G401 (cell line): Measurements from ENCODE around the gene EMILIN2. TPM values are rescaled to one million over a fixed set of nuclear protein-coding genes. Genes with fewer than 3 reads are reported as not detected.
"Not testable (repeated sequence)": the region's sequence is repeated elsewhere in the genome, so short reads cannot be mapped to it uniquely, and the experiment has no call there.

Source experiments
- DNase-seq: peaks from one replicate; pipeline ENCODE4 v3.0.0-alpha.2; 2015; ENCODE audit warnings: low spot score
- in situ Hi-C: cut with HindIII; loops from 2 replicates; pipeline ENCODE4 v1.10.0; 2016; ENCODE audit warnings: low sequenced_read_pairs, mixed read lengths
- total RNA-seq: library from RNA; depleted of rRNA; stranded (reverse); fragments of >200 nt; shearing (Covaris generic); gene quantifications from 2 replicates; pipeline ENCODE4 v1.2.3, GENCODE V29; 2014

The EMILIN2 gene
- total RNA-seq, 1 experiment from 2014 or later = 0.07 TPM

DNA sequence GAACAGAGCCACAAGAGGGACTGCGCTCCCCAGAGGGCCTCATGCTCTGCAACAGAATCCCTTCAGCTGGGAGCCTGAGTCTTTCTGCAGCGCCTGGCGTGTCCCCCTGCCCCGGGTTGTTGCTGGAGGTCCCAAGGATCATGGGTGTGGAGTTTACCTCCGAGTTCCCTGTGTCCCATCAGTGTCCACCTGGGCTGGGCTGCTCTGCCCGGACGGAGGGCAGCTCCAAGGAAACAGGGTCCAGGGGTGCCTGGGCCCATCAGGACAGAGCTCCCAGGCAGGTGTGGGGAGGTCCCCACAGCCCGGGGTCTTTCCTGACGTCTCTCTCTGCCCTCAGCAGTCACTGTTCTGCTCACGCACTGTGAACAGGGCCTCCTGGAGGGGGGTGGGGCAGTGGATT, 63.5 kb downstream of the EMILIN2 start:
- no peak for DNase-seq
- in situ Hi-C loops = no loop called here

DNA sequence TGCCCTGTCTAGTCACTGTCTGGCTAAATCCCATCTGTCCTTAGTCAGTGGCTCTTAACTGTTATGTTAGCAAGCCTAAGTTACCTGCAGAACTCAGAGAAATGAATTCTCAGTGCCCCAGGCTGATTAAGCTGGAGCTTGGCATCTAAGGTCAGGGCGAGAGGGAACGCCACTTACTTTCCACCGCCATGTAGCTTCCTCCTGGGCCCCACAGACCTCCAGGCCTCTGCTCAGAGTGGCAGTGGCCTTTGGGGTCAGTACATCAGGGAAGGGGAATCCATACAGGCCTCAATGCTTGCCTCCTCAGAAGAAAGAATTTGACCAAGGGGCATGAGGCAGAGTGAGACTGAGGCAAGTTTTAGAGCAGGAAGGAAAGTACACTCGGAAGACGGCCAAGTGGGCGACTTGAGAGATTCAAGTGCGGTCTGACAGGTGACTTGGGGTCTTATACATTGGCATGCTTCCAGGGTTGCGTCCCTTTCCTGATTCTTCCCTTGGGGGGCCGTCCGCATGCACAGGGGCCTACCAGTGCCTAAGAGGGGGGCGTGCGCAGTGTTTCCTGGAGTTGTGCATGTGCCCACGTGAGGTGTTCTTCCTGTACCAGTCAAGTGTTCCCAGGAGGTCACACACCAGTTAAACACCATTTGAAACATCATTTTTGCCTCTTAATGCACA, 64.1 kb downstream of the EMILIN2 start:
- in situ Hi-C loops = no loop called here
- no peak for DNase-seq

DNA sequence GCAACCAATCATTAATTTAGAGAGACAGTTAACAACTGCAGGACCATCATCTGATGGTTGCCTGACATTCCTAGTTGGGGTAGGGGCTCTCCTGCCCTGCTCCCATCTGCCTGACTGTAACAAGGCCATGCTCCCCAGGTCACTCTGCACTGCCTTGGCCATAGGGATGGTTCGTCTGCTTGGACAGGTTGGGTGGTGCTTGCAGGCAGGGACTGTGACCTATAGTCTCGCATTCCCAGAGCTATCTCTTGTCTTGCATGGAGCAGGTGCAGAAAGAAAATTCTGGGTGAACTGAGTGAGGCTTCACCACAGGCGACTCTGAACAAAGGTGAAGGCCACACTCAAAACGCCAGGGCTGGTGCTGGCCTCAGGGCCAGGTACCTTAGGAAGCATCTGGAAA, 64.7 kb downstream of the EMILIN2 start:
- DNase-seq = no peak
- in situ Hi-C loops = no loop called here

DNA sequence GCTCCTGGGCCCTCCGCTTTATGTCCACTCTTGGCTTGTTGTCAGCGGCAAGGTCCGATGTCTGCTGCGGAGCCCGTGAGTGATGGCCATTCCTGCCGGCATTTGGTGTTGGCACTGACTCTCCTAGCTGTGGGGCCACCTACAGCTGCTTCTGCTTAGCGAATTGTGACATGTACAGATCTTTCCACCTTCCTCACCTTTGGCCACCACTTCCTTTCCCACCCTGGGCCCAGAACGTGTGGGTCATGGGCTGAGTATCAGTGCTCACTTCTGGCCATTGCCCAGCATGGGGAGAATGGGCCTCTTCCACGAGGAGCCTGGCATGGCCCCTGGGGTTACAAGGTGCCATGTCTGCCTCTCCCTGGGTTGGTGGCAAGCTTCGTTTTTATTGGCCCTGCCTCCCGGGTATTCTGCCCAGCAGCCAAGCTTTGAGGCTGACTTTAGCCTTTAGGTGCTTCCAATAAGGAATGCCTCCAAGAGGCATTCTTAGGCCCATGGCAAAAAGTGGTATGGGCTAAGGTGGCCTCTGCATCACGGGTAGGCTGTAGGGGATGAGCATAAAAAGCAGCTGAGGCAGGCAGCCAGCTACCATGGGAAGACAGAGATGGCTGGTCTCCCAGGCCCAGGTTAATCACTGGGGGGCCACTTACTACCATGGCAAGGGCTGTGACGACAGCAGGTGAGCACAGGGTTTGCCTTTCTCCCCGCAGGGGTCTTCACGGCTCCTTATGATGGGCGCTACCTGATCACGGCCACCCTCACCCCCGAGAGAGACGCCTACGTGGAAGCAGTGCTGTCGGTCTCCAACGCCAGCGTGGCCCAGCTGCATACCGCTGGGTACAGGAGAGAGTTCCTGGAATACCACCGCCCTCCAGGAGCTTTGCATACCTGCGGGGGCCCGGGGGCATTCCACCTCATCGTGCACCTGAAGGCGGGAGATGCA, 65.8 kb downstream of the EMILIN2 start:
- DNase-seq = no peak
- in situ Hi-C loops = no loop called here

DNA sequence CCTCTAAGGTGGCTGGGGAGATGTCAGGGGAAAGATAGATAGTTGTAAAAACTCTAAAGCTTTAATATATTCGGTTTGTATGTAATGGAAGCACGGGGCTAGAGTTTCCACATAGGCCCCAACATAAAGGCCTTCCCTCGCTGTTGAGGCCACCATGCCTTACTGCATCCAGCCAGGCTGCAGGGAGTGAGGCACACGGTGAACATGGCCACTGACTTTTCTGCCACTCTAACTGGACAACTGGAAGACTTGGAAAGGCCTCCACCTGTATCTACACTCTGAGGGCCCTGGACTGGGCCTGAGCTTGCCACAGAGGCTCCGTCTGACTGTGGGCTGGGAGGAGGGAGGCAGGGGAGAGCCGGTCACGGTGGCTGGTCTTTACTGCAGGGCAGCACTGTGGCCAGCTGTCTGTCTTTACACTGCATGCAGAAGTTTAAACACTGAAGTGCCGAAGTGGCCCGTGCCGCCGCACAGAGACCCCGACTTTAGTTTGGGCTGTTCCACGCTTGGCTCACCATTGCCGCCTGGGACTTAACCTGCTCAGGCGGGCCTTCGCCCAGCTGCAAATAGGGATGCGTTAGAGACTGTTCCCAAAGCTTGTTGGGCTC, 66.7 kb downstream of the EMILIN2 start:
- in situ Hi-C loops = no loop called here
- DNase-seq = no peak

DNA sequence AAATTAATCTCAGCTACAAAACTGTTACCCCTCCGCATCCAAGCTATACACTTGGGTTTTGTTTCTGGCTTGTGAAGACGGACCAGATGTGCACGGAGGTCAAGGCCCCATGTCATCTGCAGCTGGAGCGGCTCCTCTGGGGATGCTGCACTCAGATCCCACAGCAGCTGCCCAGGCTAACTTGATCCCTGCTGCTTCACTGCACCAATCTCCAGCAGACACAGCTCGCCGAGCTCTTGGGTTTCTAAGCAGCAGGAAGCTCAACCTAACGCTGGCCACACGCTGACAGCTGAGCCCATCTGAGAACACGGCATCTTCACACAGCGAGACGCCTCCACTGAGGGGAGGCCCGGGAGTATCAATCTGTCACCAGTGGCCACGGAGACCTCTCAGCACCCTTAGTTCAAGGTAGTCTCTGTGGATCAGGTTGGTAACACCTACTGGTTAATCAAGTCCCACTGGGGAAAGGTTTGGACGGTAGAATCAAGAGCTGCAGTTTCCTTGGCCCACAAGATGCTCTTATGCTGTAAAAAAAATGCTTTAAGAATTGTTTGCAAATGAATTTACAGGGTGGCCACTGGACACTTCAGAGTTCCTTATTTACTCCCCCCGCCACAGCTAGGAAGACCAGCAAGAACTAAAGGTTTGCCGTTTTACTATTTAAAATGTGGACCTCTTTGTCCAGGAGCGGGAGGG, 67.5 kb downstream of the EMILIN2 start:
- in situ Hi-C loops = no loop called here
- DNase-seq = no peak

DNA sequence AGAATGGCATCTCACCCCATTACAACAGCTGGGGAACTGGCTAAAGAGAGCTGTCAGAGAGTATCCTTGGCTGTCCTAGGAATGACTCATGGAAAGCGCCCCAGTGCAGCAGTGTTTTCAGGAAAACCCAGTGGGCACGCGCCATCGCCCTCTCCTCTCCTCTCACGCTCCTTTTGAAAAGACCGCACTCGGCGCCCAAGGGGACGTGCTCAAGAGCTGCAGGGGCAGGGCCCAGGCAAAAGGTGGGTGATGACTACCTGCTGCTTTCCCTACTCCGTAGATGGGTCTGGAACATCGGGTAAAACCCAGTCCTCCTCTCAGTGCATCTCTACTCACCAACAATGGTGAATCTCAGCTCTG, 68.1 kb downstream of the EMILIN2 start:
- in situ Hi-C loops = no loop called here
- DNase-seq = no peak

DNA sequence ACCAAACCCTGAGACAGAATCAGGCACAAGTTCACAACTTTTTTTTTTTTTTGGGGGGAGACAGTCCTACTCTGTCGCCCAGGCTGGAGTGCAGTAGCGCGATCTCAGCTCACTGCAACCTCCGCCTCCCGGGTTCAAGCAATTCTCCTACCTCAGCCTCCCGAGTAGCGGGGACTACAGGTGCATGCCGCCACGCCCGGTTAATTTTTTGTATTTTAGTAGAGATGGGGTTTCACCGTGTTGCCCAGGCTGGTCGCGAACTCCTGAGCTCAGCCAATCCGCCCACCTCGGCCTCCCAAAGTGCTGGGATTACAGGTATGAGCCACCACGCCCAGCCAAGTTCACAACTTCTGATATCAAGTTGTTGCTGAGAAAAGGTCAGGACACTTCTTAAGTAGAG, 68.7 kb downstream of the EMILIN2 start:
- DNase-seq, in situ Hi-C loops: not testable (repeated sequence)

DNA sequence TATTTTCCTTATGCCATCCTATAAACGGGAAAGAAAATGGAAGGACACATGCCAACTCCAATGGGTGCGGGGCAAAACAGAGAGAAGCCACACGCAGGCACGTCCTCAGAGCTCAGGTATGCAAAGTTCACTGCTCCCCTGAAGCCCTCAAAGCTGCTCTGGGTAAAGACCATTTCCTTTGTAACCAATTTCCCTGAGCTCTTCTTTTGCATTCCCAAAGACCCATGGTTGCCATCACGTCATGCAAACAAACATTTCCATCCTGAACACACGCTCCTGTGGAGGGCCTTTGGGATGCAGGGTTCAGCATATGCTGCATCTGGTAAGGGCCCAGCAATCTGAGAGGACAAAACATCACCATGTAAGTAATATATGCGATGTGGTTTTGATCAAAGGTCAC, 69.4 kb downstream of the EMILIN2 start:
- no peak for DNase-seq
- in situ Hi-C loops = no loop called here

DNA sequence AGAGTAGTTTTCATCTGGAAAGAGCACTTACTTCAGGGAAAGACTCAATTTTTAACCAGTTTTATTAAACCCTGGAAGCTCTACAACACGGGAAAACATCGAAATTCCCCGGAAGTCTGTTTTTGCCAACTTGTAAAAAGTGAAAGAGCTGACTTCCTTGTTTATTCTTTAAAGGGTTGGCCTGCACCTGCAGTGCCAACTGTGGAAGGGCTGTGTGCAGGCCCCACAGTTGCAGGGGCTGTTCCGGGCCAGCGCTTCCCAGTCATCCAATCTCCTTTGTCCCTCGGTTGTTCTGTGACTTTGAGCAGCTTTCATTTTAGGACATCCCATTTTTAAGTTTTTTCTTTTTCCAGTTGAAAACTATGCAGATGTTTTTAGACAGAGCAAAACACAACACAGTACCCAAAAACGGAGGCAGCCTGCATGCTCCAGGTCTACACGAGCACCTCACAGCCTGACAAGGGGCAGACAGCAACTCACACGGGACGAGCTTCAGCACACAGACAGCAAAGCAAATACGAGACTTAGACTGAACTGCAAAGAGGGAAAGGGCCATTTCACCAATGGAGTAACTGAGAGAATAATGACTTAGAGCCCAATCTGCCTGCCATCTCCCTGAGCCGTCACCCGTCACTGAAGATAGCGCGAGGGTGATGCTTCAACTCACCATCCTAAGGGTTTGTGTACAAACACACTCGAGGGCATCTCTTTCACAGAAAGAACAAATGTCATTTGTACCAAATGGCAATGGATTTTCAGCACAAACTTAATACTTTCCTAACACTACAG, 70.6 kb downstream of the EMILIN2 start:
- DNase-seq = no peak
- in situ Hi-C loops = no loop called here

DNA sequence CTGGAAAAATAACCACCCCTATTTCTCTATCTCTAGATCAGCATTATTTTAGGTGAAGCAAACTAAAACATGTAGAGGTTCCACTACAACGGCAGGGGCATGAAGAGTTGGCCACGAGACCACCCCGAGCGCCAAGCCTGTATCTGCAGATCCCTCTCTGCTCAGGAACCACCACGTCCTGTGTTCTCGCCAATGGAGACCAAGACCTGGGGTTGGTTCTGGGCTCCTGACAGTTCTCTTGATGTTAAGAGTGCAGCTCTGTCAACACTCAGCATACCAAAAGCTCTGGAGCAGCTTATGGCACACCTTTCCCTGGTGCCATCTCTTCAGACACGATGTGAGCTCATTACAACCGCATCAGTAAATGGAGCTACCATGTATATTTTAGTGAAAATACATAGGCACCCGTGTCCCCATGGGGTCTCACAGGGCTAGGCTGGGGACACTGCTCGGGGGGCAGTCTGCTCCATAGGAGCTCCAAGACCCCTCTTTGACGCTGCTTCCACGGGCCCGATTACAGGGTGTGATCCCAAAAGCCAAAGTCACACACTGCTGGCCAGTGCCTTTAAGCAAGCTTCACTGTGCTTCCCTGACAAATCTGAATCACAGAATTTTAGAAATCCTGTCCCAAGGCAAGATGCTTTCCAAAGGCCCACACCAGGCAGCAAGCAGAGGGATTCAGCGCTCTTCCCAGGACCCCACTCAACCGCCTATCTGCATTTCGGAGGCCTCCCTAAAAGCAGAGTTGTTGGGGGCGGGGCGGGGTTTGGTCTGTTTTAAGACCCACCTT, 72.2 kb downstream of the EMILIN2 start:
- in situ Hi-C loops = no loop called here
- DNase-seq = no peak

DNA sequence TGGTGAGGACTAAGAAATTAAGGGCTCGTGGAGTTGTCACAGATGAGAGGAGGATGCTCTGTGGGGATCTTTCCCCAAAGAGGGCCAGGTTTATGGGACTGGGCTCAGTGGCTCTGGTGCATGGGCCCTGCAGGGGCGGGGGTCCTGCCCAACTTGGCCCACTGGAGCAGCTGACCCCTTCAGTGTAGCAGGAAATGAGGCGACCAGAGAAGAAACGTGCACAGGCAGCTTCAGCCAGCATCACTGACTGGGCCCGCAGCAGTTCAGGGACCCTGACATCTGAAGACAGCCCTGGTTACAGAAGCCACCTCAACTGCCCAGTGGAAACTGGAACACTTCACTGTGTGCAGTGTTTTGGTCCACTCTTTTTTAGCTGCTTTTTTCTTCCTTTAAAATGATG, 72.8 kb downstream of the EMILIN2 start:
- DNase-seq = no peak
- in situ Hi-C loops = no loop called here

DNA sequence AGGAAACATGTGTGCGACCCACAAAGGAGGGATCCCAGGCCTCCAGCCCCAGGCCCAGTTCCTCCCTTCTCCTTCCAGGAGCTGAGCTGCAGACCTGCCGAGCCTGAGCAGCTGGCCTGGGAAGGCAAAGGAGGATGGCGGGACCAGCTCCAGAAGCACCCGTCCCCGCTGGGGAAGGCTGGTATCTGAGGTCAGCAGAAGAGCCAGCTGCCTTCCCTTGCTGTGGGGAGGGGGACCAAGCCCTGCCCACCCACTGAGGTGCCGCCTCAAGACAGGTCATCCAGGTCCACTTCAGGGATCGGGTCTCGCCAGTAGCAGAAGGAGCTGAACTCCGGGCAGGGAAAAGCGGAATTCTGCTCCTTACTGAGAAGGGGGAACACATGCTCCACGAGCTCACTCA, 73.2 kb downstream of the EMILIN2 start:
- DNase-seq = no peak
- in situ Hi-C loops = no loop called here

DNA sequence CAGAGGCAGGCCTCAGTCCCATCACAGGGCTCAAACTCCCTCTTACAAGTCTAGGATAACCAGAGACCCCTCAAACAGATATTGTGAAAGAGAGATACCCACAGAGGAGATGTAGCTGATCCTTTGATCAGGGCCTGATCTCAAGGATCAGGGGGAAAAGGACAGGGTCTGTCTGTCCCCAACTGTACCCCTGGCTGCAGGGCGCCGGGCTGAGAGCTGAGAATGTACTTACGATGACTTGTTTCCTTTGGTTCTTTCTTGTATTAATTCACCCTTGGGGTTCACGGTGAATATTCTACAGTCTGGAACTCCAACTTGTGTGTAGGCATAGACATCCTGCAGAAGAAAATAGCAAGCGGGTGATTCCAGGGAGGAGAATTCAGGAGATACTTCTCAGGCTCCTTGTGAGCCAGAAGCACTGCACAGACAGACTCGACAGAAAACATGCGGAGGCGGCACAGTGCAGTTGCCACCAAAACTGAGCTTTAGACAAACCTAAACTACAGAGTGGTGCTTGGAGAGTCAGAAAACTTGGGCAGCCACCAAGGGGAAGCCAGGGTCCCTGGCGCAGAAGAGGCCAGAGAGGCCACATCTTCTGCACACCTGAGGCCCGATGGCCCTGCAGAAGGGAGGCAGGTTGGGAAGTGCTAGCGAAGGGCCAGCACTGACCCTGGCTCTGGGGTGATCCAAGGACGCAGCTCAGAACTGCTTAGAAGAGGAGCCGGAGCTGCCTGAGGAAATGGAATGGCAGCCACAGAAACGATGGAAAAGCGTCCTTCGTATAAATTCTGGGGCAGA, 73.9 kb downstream of the EMILIN2 start:
- no peak for DNase-seq
- in situ Hi-C loops = no loop called here

DNA sequence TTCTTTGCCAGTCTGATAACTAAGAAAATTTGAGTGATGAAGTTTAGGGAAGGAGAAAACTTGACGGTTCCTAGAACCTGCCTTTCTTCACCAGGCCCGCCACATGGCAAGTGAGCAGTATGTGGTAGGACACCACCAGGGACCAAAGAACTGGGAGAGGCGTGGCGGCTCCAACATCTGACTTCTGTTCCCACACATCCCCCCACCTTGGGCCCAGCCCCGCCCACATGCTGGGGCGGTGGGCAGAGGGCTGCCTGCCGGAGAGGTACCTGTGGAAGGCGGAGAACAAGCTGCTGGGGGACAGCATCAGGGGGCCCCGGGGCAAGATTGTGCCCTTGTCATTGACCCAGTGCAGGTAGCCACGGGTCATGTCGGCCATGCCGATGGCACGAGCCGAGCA, 75.0 kb downstream of the EMILIN2 start:
- DNase-seq = no peak
- in situ Hi-C loops = no loop called here

DNA sequence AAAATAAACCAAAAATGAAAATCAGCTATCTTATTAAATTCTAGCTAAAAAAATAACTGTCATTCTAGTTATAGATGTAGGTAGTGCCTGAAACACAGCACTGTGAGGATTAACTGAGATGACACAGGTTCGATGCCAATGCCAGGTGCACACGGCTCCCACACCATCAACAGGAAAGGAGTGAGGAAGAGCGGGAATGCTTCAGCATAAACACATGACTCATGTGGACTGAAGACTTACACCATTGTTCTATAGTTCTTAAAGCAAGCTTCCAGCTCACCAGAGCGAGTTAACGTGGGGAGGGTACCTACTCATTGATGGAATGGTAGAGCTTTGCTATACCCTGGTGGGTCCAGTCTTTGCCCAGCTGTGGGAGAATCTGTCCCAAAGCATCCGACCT, 76.7 kb downstream of the EMILIN2 start:
- in situ Hi-C loops = no loop called here
- no peak for DNase-seq

DNA sequence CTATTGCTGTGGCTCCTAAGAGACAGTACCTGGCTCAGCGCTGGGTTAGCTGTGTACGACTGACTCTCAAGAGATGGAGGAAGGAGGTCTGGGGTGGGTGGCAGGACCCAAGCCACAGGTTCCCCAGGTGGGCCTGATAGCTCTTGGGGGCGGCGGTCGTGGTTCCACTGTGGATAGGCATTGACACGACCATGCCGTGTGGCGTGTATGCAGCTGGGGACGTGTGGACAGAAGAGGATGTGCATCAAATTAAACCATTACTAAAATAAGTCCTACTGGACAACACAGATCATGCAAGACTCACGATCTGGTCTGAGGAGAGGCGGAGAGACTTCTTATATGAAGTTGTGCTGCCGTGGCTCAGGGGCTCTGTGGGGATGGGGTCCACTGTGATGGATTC, 78.1 kb downstream of the EMILIN2 start:
- in situ Hi-C loops = no loop called here
- no peak for DNase-seq

DNA sequence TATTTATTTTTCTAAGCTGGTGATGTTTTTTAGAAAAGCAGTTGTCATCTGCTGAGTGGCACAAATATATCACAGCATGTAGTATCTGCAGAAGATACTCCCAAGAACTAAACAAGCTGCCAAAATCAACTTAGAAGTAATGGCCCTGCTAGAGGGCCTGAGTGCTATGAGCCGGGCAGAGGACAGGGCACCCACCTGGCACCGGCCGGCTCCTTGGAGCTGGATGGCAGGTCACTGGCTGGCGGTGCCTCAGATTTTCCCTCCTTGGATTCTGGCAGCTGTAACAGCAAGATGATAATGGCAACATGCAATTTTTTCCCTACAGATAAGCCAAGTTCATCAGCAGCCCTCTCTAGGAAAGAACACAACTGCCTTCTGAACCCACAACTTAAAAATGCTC, 79.7 kb downstream of the EMILIN2 start:
- no peak for DNase-seq
- in situ Hi-C loops = no loop called here
